ENCODE measurements around the gene MCTP1. TPM values are rescaled to one million over a fixed set of nuclear protein-coding genes. Genes with fewer than 3 reads are reported as not detected.
"Not testable (repeated sequence)": the region's sequence is repeated elsewhere in the genome, so short reads cannot be mapped to it uniquely, and the experiment has no call there.

Gene MCTP1
- total RNA-seq, 1 experiment from 2014 or later: 16.6 TPM

DNA sequence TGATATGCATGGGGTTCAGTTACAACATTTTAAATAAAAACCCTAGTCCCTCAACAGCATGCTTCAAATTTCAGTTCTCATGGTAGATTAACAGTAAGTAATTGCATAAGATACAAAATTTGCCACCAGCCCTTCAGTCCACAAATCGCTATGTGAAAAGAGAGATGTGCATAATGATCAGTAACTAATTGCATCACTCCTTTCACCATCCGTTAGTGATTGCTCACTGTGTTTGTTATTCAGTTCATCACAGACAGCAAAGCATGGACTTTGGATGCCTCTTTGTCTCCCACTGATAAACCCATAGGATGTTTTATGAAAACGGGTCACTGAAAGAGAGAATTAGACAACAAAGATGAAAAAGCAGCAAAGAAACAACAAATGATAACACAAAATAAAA lies 103.2 kb downstream of the MCTP1 start:
- DNase-seq (ENCODE audit: low read depth): no peak

DNA sequence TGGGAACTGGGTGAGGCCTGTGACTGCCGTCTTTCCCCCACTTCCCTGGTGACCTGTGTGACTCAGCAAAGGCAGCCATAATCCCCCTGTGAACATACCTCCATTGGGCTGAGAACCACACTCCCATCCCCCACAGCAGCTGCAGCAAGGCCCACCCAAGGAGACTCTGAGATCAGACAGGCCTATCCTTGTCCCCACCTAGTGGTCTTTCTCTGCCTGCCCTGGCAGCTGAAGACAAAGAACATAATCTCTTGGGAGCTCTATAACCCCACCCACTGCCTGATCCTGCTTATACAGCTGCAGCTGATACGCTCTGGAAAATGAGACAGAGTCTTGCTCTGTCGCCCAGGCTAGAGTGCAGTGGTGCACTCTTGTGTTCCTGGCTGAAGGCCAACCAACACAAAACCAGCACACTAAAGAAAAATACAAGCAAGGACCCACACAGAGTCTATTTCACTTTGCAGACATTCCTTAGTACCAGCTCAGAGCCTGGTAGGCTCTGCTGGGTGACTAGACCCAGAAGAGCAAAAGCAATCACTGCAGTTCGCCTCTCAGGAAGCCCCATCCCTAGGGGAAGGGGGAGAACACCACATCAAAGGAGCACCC lies 106.7 kb downstream of the MCTP1 start:
- DNase-seq (ENCODE audit: low read depth): peak; percentile 99

DNA sequence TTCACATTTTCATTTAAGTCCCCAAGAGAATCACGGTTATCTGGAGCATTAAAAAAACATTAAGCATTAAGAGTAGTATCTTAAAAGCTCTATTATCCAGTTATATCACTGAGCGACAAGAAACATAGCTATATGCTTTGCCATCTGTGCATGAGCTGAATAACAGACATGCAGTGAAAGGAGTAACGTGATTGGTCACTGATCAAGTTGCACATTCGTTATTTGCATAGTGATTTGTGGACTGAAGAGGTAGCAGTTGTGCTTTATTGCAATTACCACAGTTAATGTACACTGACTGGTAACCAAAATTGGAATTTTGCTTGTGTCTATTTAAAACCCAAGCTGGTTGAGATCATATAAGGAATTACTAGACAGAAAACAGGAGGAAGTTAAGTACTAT lies 107.4 kb downstream of the MCTP1 start:
- peak; percentile 38 for DNase-seq (ENCODE audit: low read depth)

DNA sequence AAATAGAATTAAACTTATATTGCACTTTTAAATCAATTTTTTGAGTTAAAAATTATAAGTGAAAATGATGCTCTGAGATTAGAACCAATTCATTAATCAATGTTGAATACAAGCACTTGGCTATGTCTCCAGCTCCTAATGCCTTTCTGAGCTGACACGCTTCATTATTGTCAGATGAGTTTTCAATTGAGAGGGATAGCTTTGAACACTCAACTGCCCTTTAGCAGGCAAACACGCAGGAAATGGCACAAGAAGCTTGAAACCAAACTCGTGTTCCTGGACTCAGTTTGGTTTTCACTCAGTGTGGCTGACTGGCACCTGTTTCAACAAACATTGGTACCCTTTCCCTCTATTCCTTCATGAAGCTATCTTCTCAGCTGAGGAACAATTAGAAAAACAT lies 109.8 kb downstream of the MCTP1 start:
- no peak for DNase-seq (ENCODE audit: low read depth)

DNA sequence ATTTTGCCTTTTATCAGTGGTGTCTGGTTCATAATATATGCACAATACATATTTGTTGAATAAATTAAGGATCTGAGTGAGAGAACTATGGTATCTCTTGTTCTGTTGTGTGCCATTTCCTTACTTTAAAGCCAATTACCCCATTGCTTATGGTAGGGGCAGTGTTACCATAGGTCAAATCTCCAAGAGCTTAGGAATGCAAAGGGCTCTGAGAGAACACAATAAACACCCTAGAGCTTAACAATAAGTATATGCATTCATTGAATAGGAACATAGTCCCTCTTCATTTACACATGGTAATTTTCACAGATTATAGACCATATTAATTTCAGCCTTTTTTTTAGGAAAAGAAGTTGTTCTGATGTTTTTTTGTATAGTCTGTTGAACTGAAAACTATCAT lies 112.2 kb downstream of the MCTP1 start:
- DNase-seq (ENCODE audit: low read depth): no peak

DNA sequence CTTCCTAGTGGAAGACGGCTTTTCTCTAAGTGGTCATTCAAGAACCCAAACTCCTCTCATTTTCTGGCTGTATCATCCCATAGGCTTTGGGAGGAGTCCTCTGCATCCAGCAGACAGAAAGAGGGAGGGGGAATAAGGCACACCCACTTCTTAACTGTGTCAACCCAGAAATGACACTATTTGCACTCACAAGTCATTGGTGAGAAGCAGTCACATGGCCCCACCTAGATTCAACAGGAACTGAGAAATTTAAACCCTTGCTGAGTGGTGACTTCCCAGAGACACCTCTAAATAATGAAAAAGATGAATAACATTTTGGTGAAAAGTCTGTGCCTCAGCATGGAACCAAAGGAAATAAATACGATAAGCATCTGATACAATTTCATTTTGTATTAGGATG lies 120.0 kb downstream of the MCTP1 start:
- no peak for DNase-seq (ENCODE audit: low read depth)

DNA sequence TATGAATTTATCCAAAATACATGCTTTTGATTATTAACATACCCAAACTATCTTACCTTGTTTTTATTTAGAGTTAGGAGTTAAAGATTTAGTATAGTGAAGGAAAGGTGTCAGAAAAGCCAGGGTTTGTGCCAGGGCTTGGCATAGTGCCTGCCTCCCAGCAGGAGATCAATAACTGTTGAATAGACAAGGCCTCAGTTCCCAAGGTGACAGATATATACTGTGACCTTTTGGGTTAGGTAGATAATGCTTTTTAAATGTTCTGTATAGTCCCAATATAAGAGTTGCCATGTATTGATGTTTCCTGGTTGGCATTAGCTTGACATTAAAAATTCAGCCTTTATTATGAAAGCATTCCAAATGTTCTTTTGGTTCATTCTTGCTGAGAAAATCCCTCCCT lies 121.8 kb downstream of the MCTP1 start:
- DNase-seq (ENCODE audit: low read depth): no peak

DNA sequence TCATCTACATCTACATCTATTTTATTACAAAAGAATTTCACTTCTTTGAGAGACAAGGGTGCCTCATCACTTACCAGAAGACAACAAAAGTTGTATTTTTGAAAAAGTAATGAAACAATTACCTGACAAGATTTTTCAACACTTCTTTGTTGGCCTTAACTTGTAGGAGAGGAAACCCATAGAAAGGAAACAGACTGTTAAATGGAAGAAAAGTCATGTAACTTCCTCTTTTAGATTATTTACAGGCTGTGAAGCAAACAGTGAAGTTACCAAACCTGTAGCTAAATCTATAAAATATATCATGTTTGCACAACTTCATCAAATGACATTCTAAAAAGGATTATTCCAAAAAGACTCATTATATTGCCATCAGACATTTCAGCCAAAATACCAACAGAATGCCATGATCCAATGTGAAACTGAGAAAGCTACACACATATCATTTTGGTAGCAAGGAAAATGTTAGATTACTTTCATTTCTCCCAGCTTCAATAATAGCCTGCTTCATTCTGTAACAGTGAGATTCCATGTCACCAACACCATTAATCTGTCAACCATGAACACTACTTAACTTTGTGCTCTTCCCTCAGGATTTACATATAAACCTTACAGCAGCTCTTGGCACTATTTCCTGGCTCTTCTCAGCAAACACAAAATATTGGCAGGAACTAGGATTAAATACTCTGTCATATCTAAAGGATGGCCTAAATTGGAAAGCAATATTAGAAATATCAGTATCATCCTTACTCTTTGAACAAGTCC lies 122.5 kb downstream of the MCTP1 start:
- no peak for DNase-seq (ENCODE audit: low read depth)

DNA sequence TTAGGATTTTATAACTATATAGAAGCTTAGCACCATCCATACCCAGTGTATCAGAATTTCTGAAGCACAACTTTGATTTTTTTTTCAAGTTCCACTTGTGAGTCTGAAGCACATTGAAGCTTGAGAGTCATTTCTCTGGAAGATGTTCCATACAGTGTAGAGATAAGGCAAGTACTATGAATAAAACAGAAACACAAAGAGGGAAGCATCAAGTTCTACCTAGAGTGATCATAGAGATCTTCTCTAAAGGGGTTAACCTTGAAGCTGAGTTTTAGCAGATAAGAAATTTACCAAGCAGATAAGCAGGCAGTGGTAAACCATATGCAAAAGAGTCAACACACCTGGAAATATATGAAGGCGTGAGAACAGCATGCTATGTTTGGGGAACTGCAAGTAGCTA lies 125.3 kb downstream of the MCTP1 start:
- DNase-seq (ENCODE audit: low read depth): no peak

DNA sequence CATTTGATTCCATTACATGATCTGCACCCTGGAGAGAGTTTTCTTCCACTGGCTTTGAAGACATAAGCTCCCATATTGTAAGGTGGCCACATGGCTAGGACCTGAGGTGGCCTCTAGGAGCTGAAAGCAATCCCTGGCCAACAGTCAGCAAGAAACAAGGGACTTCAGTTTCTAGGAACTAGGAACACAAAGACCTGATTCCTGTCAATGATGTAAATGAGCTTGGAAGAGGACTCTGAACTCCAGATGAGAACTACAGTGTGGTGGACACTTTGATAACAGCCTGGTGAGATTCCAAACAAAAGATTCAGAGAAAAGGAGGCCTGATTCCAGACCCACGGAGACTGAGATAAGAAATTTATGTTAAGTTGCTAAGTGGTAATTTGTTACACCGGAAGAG lies 129.0 kb downstream of the MCTP1 start:
- no peak for DNase-seq (ENCODE audit: low read depth)

DNA sequence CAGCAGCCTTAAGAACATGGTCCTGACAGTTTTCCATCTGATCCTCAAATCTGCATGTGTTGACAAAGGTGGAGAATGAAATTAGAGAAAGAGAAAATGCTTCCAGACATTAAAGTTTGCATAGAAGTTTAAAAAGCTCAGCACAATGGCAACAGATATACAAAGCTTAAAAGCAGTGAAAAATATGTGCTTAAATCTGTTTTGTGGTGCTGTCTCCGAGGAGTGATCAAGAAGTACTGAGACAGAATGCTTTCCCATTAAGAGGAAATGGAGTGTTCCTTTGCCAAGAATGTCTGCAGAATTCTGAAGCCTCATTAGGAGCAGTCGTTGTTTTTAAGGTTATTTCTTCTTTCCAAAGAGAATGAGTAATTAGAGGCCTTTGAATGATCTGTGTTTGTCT lies 131.4 kb downstream of the MCTP1 start:
- DNase-seq (ENCODE audit: low read depth): no peak

DNA sequence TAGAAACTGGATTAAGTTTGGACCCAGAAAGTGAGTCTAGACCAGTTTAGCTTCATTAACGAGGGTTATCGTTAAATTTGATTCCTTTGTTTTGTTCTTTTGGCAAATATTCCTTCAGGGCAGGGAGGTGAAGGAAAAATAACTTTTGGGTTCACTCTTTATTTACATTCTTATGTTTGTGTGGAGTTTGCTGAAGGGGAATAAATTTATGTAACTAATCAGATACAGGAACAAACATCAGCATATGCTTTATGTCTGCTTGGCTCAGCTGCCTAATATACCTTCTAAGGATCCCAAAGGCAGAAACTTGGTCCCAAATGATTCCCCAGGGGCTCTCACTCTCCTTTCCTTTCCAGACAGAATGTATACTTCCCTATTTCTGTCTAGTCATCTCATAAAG lies 132.4 kb downstream of the MCTP1 start:
- no peak for DNase-seq (ENCODE audit: low read depth)

DNA sequence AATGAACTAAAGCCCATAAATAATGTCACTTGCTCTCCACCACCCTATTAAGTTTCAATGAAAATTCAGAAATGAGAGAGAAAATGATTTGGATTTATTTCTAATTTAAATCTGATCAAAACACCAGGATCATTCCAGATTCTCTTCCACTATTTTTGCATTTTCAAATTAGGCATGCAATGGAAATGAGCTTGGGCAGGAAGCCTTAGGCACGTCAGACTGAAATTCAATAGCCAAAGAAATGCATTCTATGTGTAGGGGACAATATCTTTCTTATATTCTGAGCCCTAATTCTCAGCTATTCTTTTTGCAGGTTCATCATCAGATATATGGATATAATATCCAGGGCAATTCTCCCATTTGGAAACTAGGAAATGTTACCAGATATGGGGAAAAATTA lies 132.8 kb downstream of the MCTP1 start:
- DNase-seq (ENCODE audit: low read depth): no peak

DNA sequence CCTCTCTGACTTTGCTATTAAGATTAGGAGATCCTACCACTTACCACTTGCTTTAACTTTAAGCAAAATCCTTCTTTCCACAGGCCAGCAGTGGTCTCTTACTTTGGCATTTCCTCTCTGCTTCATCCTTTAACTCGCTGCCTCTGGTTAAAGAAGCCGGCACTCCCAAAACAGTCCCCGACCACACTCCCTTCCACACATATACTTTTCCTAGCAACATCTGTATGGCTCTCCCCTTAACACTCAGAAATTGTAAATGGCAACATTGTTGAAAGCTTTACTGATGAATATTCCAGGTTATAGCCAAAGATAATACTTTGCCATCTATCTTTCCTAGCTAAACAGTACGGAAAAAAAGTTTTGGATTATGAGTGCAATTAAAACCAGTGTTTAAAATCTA lies 133.2 kb downstream of the MCTP1 start:
- DNase-seq (ENCODE audit: low read depth): no peak

DNA sequence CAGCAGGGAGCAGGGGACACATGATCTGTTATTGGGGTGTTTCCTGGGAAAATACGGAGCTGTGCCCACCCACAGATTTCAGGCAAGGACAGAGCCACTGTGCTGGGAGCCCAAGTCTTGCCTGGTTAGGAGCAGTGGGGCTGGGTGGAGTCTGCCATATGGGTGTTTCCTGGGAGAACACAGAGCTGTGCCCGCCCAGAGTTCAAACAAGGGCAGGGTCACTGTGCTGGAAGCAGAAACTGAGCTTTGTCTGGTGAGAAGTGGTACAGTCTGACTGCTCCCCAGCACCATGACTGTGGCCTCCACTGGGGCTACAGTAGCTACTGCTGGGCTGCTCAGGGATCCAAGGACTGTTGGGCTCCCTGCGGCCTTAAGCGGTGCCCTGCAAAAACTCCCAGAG lies 135.5 kb downstream of the MCTP1 start:
- DNase-seq (ENCODE audit: low read depth): no peak

DNA sequence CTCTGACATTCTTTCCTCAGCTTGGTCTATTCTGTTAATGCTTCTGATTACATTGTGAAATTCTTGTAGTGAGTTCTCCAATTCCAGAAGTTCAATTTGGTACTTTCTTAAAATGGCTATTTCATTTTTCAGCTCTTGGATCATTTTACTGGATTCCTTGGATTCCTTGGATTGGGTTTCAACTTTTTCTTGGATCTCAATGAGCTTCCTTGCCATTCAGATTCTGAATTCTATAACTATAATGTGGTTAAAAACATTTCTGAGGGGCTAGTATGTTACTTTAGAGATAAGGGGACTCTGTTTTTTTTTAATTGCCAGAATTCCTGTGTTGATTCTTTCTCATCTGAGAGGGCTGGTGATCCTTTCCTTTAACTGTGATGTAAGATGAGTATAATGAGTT lies 136.4 kb downstream of the MCTP1 start:
- DNase-seq (ENCODE audit: low read depth): no peak

DNA sequence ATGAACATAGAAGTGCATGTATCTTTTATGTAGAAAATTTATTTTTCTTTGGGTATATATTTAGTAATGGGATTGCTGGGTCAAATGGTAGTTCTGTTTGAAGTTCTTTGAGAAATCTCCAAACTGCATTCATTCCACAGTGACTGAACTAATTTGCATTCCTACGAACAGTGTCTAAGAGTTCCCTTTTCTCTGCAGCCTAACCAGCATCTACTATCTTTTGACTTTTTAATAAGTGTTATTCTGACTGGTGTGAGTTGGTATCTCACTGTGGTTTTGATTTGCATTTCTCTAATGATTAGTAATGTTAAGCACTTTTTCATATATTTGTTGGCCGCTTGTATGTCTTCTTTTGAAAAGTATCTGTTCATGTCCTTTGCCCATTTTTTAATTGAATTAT lies 141.0 kb downstream of the MCTP1 start:
- not testable (repeated sequence) for DNase-seq (ENCODE audit: low read depth)

DNA sequence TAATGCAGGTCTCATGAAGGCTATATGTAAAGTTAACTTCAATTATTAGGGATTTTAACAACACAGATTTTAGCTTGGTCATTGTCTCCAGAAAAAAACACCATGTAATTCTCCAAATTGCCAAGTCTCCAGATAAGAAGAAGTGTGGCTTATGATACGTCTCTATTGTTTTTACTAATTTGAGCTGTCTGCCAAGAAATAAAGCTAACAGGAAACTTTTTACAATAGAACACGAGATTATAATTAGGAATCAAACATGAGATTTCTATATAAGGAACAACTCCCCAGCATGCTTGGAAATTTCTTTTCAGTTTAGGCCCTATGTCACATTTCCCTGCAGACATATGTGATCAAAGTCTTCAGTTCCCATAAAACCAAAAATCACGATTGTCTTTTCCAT lies 142.7 kb downstream of the MCTP1 start:
- no peak for DNase-seq (ENCODE audit: low read depth)

DNA sequence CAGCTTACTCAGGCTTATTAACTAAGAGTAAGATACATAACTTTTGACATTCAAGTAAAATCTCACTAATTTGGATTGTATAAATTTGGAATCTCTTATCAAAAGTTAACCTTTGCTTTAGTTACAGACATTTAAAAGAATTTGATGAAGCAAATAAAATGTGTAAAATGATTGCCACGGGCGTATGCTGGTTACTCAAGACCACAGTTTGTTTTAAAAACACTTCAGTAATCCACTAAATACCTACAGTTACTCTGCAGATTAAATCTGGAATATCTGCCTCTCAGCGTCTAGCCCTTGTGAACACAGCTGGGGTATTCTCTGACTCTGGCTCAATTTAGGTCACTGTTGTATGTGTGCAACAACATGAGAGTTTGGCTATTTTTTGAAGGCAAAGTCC lies 143.8 kb downstream of the MCTP1 start:
- no peak for DNase-seq (ENCODE audit: low read depth)

DNA sequence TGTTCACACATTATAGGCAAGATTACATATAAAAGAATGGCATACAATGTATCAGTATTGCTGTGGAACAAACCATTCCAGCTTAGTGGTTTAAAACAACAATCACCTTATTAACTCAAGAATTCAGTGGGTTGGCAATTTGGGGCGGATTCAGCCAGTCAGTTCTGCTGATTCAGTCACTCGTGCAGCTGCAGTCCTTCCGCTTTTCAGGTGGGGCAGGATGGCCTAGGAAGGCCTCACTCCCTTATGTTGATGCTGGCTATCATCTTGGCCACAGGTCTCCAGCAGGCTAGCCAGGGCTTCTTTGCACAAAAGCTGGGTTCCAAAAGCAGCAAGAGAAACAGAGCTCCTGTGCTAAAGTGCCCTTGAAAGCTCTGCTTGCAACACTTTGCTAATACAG lies 150.6 kb downstream of the MCTP1 start:
- no peak for DNase-seq (ENCODE audit: low read depth)

DNA sequence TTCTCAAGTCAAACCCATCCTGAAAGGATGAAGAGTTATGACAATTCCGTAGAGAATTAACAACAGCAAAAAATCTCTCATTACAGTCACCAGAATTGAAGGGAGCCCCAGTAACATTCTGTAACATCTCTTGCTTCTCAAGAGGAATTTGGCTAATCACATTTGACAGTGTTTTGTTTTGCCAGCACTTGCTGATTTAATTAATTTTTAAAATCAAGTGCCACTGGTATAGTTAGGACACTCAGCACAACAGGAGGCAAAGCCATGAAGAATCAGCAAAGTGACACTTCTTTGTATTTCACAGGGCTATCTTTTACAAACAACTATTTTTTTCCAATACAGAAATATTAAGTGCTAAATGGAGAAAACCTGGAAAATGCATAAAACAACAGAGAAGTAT lies 152.8 kb downstream of the MCTP1 start:
- no peak for DNase-seq (ENCODE audit: low read depth)

DNA sequence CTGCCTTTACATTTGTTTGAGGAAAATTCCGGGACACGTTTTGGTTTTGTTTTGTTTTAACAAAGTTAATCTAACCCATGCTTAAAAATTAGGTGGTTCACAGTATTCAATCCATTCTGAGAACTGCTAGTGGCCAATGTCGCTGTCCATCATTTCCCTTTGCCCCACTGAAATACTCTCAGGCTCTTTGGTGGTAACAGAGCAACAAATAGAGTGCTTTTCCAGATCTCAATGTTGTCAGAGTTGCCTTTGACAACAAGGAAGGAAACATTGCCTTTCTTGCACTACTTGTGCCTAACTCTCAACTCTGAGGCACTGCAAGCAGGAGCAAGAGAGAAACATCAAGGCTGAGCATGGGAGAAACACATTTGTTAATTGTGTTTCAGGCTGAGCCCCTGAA lies 154.0 kb downstream of the MCTP1 start:
- peak; percentile 55 for DNase-seq (ENCODE audit: low read depth)

DNA sequence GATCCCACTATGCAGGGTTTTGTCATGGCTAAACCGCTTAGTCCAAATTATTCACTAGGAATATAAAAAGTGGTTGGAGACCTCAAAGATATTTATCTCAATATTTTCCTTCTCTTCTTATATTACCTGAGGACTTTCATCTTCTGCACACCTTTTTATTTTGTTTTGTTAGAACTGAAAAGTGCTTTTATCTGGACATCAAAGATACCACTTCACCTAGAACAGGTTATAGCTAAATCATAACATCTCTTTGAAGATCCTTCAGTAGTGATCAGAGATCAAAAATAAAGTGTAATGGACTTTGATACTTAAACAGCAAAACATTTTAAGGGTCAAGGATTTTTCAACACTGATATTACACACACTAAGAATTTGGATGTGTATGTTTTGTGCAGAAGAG lies 160.2 kb downstream of the MCTP1 start:
- no peak for DNase-seq (ENCODE audit: low read depth)

DNA sequence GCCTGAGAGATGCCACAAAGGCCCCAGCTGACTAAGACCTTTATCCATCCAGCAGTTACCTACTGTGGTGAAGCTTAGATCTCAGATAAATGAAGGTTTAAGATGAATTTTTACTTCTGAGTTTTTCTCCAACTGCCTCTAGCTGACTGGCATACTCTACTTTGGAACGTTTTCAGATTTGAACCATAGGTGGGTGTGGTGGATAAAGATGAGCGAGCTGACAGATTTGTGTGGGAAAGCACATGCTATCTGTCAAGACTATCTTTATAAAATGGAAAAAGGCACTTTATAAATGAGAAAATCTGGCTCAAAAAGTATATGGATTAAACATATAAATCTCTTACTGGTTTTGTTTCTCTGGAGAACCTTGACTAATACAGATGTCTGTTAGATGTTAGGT lies 160.8 kb downstream of the MCTP1 start:
- DNase-seq (ENCODE audit: low read depth): no peak
